Skeletal muscle cell (primary cell): ENCODE results near the gene CXCL10.

Experiments
- DNase-seq: peaks from one replicate; pipeline ENCODE4 v3.0.0-alpha.2; 2010; ENCODE audit warnings: low read depth
- H3K4me3 ChIP-seq: 2 replicates; pipeline ENCODE4 v1.5.1; 2011; ENCODE audit warnings: low read depth, mild to moderate bottlenecking, control low read depth, low read length, moderate library complexity

Gene CXCL10

DNA sequence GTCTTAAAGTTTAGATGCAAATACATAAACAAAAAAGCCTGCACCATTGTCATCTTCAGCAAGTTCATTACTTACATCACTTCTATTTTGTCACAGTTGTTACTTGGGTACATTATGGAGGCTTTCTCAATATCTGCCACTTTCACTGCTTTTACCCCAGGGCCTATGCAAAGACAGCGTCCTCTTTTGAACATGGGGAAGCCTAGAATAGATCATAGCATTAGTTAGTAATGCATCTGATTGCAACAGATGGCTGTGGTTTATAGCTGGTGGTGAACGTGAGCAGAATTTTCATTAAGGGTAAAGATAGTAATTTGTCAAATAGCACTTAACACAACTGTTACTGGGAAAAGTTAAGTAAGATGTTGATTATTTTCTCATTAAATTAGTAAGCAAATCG, 11.8 kb upstream of the CXCL10 start:
- H3K4me3 ChIP-seq = no peak overlapping the region
- DNase-seq = no peak

DNA sequence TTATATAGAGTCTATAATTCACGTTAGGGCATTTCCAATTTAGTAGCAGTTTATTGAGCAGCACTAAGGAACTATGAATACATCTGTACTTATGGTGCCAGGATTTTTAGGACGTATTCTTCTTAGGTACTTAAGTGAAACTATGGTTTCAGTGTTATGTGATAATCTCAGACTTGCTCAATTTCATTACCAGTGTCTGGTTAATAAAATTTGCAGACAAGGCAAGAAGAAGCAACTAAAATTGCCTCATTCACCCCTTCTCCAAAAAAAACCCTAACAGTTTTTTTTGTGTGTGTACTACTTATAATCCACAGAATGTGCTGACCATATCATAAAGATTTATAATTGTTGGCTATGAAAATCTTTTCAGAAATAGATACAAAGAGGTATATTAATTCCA, 6.0 kb upstream of the CXCL10 start:
- no peak for DNase-seq
- no peak overlapping the region for H3K4me3 ChIP-seq

DNA sequence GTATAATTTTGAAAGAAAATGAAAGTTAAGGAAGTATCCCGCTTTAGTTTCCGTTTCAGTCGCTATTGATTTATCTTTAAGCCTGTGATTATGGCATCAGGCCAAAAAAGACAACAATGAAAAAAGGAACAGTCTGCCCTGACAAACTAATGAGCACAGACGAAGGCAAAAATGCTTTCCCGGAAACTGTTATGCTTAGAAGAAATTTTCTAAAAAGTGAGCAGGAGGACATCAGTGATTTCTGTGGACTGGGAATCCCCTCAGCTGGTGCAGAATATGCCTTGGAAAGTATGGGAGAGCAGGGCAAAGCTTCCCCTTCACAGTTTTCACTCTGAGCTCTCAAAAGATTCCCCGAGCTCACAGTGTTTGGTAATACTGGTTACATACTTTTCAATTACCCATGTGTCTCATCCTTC, 5.1 kb upstream of the CXCL10 start:
- no peak overlapping the region for H3K4me3 ChIP-seq

DNA sequence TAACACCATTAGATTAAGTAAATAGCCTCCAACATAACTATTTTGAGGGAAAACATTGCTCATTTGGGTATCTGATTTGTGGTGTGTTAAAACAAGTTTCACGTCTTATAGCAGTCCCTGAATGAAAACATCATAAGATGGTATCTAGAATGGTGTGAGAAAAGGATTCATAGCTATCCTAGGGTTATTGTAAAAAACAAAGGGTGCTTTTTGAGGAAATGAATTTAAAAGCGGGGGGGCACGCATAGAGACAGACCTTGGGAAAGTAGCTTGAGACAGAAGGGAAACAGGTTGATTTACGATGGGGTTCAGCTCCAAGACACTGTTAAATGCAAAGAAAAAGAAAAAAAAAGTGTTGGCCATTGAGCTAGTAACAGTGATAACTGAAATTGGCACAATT, 768 bp upstream of the CXCL10 start:
- H3K4me3 ChIP-seq = no peak overlapping the region
- no peak for DNase-seq

More for the DNA sequence above, 5.1 kb upstream of the CXCL10 start:
- no peak for DNase-seq

DNA sequence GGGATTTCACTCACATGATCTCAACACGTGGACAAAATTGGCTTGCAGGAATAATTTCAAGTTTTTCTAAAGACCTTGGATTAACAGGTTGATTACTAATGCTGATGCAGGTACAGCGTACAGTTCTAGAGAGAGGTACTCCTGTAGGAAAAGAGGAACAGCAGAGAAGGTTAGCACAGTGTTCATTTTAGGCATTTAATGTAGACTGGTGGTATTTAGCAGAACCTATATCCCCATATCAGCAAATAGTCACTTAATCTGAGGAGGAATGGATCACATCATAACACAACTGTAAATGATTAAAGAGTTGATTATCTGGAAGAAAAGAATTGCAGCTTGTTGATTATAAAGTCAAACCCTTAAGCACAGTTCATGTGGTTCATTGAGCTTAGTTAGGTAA, 620 bp downstream of the CXCL10 start:
- H3K4me3 ChIP-seq = no peak overlapping the region
- no peak for DNase-seq

DNA sequence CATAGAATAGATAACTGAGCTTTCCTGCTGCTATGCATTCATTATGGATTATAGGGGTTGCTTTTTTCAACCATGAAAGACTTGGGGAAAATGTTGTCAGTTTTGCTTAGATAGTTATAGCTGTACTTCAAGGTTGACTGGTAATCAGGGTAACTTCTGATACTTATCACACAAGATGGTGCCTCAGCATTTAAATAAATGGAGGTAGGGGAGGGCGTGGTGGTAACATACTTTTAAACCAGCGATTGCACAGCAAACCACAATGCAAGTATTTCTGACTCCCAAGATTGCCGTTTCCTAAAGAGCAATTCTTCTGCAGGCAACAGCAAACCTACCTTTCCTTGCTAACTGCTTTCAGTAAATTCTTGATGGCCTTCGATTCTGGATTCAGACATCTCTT, 1.3 kb downstream of the CXCL10 start:
- no peak overlapping the region for H3K4me3 ChIP-seq
- DNase-seq = no peak

DNA sequence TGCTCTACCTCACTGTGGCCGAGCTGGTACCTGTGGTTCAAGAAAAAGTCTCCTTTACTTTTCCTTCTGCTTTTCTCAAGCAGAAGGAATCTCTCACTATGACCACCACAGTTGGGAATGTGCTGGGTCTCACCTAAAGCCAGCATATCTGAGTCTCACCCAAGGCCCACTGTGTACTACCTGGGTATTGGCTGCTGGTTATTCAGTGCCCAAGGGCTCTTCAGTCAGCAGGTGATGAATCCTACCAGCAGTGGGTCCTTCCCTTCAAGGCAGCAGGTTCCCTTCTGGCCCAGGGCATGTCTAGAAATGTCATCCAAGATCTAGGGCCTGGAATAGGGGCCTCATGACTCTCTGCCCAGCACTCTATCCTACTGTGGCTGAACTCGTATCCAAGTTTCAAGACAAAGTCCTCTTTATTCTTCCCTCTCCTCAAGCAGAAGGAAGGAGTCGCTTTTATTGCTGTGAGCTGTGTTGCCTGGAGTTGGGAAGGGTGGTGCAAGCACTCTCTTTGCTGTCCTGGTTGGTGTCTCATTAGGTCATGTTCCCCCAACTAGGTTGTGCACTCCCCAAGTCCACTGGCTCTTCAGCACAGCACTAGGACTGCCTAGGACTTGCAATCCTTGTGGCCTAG, 6.1 kb downstream of the CXCL10 start:
- no peak for DNase-seq
- no peak overlapping the region for H3K4me3 ChIP-seq

DNA sequence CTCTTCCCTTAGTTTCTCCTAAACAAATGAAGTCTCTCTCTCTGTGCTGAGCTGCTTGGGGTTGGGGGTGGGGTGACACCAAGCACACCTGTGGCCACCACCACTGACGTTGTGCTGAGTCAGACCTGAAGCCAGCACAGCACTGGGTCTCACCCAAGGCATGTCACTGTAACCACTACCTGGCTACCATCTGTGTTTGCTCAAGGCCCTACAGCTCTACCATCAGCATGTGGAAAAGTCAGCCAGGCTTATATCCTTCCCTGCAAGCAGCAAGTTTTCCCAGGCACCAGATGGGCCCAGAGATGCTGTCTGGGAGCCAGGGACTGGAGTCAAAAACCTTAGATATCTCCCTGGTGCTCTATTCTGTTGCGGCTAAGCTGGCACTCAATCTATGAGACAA, 6.9 kb downstream of the CXCL10 start:
- no peak overlapping the region for H3K4me3 ChIP-seq
- DNase-seq = no peak

DNA sequence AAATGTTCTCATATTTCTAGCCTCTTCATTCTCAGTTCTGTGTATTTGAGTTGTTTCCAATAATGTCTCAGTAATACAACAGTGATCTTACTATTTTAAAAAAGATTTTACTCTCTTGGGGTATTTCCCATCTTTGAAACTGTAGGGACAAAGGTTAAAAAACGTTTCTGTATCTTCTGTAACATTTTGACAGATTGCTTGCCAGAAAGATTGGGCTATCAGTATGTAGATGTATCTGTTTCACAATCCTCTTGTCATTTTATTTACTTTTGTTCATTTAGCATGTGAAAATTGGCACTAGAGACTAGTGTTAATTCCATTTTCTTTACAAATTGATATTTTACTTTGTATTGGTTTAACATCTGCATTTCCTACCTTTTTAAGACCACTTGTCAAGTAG, 9.8 kb downstream of the CXCL10 start:
- no peak overlapping the region for H3K4me3 ChIP-seq

DNA sequence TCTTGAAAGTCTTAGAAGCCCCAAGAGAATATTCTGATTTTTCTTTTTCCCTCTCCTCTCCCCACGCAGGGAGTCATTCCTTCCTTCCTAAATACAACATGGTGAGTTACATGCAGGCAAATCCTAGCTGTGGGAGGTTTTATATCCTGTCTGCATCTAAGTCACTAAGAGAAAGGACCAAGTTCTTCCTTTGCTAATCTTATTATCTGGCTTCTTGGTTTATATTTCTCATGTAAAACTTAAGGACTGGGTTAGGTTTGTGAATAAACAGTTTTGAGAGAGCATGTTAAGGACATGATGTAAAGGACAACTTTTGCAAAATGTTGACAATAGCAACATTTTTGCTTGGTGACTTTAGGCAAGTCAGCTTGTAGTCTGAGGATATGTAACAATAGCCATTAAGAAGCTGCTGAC, 10.9 kb downstream of the CXCL10 start:
- DNase-seq = no peak
- H3K4me3 ChIP-seq = no peak overlapping the region

More for the DNA sequence above, 9.8 kb downstream of the CXCL10 start:
- no peak for DNase-seq

DNA sequence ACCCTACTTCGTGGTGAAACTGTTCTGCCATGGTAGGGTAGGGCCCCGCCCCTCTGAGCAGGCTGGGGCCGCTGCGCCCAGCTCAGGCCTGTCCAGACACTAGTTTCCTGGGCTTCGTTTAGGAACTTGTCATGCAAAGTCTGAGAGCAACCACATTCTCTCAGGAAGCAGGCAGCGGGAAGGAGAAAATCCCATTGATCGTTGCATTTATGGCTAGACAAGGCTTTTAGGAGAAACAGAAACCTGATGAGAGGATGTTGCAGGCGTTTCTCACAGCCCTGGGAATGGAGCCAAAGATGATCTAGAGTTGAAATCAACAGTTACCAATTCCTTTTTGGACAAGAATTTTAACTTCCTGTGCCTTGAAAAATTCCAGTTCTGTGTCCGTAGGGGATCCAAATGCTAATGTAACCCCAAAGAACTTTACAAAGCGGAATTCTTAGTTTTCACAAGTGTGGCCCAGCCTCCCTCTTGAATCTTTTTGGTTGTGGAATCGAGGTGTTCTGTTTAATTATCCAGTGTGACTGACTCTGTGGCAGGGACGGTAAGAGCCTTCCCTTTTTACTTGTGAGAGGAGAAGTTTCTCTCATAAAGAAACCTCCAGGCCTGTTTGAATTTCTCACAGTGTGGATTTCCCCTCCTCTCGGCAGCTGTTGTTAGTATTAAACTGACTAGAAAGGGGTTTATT, 11.5 kb downstream of the CXCL10 start:
- peak; percentile 74 for DNase-seq
- H3K4me3 ChIP-seq = peak overlapping the region; percentile 1

DNA sequence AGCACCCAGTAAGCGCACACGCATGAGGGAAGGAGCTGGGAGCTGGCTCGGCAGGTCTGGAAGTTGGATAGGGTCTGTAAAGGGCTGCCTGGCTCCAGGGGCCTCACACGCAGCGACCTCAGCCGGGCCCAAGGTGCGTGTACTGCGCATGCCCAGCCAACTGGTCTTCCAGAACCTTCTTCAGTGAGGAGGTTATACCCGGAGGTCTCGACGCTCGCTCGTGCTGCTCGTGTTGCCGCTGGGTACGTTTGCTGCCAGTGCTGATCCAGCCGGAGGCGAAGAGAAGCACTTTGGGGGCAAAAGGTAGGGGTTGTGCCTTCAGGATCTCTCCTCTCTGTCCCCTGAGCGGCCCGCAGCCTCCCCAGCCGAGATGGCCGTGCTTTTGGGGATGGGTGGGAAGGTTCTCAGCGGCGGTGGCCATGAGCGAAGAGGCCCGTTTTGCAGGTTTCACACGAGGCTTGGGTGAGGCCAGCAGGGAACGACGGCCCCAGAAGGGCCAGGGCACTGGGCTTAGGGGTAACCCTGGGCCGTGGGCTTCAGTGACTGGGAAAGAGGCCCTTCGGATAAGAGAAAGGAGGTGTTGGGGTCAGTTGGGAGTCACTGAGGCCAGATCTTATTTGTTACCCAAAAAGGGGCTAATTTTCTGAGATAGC, 12.2 kb downstream of the CXCL10 start:
- H3K4me3 ChIP-seq = no peak overlapping the region
- DNase-seq = no peak

DNA sequence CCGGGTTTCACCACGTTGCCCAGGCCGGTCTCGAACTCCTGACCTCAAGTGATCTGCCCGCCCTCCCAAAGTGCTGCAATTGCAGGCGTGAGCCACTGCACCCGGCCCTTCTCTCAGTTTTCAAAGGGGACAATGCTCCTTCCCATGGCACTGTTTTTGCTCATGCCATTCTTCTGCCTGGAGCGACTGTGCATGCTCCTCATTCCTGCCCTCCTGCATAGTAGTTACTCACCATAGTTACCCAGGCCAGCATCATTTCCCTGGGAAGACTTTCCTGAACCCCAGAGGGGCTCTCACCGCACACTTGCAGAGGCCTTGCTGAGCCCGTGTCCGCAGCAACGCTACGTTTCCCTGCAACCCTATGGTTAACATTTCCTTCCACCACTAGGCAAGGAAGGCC, 12.7 kb downstream of the CXCL10 start:
- H3K4me3 ChIP-seq = no peak overlapping the region
- DNase-seq = no peak

DNA sequence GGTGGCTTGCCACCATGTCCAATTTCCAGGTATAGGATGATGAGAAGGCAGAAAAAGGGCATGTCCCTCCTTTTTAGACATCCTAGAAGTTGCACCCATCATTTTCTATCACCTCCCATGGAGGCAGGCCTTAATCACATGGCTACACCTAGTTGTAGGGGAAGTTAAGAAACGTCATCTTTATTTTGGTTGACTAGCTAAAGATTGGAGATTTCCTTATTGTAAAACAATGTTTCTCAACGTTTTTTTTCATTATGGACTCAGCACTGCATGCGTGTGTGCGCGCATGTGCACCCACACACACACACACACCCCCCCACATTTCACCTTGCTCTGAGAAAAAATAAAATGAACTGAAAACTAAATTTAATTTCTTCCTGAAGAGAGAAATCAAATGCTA, 14.0 kb downstream of the CXCL10 start:
- DNase-seq = no peak
- H3K4me3 ChIP-seq = no peak overlapping the region

DNA sequence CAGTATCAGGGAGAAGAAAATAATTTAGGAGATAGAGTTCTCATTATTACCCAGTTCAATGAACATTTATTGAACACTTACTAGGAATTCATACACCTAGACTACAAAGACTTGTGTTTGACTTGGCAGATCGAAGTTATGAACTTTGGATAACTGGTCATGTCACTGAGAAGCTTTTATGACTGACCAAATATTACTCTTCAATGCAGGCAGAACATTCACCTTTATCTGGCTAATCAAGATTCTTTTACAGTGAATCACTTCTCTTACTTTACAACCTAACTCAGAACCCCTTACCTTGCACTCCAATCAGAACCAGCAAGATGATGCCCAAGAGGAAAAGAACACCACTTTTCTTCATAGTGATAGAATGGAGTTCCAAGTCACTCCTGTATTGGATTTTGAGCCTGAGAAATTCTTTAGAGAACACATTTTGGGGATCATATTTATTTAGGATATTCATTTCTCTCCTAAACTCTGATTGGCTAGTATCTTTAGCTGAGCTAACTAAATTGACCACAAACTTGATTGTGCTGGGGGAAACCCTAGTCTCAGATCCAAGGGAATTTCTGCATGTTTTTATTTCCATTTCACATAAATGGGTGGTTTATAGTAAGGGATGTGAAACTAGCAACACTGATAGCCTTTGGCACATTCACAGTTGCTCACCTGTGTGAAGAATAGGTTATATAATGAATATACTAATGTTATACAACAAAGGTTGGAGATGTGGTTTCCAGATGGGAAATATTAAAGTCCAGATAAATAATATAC, 16.0 kb downstream of the CXCL10 start, which contains the start of gene CXCL9:
Gene CXCL9, minus strand, starts transcription at position 421 of the 774 bp plus-strand sequence. Its CDS starts 60 bp downstream, at position 361.
- no peak for DNase-seq

DNA sequence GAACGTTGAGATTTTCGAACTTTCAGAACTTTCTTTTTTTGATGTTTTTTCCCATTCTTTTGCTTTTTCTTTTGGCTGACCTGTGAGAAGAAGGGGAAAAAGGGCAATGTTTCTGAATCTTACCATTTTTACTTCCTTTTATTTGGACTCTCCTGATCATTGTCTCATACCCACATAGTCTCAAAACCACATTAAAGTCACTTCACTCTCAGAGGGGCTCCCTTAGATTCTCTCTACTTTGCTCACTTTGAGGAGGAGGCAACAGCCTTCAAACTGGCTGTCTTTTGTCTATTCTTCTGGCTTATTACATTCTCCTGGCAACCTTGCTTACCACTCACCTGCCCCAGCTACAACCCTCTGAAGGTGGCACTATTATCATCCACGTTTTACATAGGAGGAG, 19.7 kb downstream of the CXCL10 start:
- no peak overlapping the region for H3K4me3 ChIP-seq
- no peak for DNase-seq

More for the DNA sequence above, 16.0 kb downstream of the CXCL10 start, which contains the start of gene CXCL9:
- no peak within 1 kb of the TSS for H3K4me3 ChIP-seq

DNA sequence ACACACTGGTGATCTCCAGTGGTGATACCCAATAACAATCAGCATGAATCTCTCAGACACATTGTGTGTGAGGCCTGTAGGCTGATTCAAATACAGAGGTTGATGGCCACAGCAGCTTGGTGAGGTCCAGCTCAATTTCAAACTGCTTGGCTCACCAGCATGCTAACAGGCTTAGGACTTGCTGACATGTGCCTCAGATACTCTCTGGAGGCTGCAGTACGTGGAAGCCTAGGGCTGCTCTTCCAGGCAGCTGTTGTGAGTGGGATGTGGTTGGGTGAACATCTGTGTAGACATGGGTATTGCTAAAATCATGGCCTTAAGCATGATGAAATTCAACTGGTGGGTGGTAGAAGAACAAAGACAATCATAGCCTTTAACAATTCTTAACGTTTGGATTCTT, 20.3 kb downstream of the CXCL10 start:
- no peak for DNase-seq
- H3K4me3 ChIP-seq = no peak overlapping the region

DNA sequence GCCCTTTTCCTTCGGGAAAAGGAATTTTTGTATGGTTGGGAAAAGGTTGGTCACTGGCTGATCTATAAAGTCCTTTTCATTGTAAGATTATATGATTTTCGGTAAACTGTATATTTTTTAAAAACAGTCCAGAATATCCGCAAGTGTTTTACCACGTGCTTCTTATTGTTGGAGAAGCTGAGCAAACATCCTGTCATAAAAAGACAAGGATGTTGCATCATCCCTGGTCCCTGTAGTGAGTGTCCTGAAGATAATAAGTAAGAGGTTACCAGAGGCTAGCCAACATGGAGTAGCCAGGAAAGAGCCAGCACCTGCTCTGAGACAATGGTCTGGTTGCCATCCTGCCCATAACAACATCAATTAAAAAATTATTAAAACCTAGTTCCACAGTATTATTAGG, 21.1 kb downstream of the CXCL10 start:
- no peak overlapping the region for H3K4me3 ChIP-seq
- no peak for DNase-seq

DNA sequence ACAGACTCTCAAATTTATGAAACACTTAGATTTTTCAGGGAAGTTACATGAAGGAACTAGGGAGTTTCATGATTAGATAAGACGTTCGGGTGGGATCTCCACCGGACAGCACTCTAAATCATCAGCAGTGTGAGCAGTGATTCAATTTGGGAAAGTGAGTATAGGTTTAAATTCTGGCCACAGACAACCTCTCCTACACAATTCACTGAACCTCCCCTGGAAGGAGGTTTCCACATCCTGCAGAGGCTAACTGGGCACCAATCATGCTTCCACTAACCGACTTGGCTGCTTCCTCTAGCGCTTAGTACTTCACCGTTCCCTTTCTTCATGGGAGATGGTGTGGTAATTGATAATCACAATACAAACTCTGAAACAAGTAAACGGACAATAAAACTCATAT, 21.6 kb downstream of the CXCL10 start:
- no peak overlapping the region for H3K4me3 ChIP-seq
- no peak for DNase-seq

DNA sequence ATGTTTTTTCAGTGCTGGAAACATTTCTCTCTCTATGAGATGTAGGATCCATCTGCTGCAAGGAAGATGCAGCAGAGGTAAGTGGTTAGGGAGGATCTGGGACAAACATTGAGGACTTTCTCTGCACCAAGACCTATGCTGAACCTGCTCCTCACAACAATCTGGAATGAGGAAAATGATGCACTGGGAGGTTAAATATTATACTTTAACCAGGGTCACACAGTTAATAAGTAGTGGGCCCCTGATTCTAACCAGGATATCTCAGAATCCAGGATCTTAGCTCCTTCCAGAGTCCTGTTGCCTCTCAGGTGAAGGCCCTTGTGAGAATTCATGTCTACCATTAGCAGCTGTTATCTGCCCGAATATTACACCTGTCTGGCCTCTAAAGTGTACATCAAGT, 23.0 kb downstream of the CXCL10 start:
- H3K4me3 ChIP-seq = no peak overlapping the region

More for the DNA sequence above, 23.0 kb downstream of the CXCL10 start:
- DNase-seq = no peak
